ENCODE data around the gene SPIB.

- TF ChIP-seq CTCF (IDR thresholded peaks at IDR 0.05) (no peak), POLR2AphosphoS5 (IDR thresholded peaks at IDR 0.05) (no peak), POLR2A (IDR thresholded peaks at IDR 0.05; ENCODE audit: low read depth) (no peak), EP300 (IDR thresholded peaks at IDR 0.05) (no peak)
Observed at GRCh38 chr19:50480281-50481111, 61.8 kb downstream of the SPIB start.
